Stomach (tissue), 9 donors: ENCODE results near the gene COL27A1. TPM values are rescaled to one million over a fixed set of nuclear protein-coding genes. Genes with fewer than 3 reads are reported as not detected.
A peak's percentile ranks its signal among the peaks of the same experiment; 100 is the strongest.

Source experiments
- DNase-seq, 2 donors: peaks; one replicate each; pipeline versions ENCODE4 v3.0.0 to v3.0.0-alpha.2; 2013 to 2019
- H3K27ac ChIP-seq, 5 donors: fragments of 200-600 bp in 4 of 5; sonication (generic) in 4 of 5; one replicate each; pipeline ENCODE4 v1.5.1; 2013 to 2019; ENCODE audit warnings: mild to moderate bottlenecking in 1 of 5, moderate library complexity in 1 of 5
- H3K27me3 ChIP-seq, 3 donors: fragments of 200-600 bp; sonication (generic); one replicate each; pipeline ENCODE4 v1.5.1; 2017 to 2019; ENCODE audit warnings: mixed run types in 1 of 3
- H3K36me3 ChIP-seq, 4 donors: fragments of 200-600 bp; sonication (generic); 1 replicate in 3 of 4; 2 replicates in 1 of 4; pipeline ENCODE4 v1.5.1; 2016 to 2019
- H3K4me1 ChIP-seq, 4 donors: fragments of 200-600 bp; sonication (generic); one replicate each; pipeline ENCODE4 v1.5.1; 2016 to 2019
- H3K4me3 ChIP-seq, 4 donors: fragments of 200-600 bp; sonication (generic) in 3 of 4; one replicate each; pipeline ENCODE4 v1.5.1; 2016 to 2019; ENCODE audit warnings: mild to moderate bottlenecking in 1 of 4
- H3K9me3 ChIP-seq, 4 donors: fragments of 200-600 bp; sonication (generic); one replicate each; pipeline ENCODE4 v1.5.1; 2016 to 2019
- CTCF ChIP-seq, 7 experiments: fragments of 450-650 bp in 4 of 7; fragments of 200-600 bp in 3 of 7; sonication (generic) in 3 of 7; IDR thresholded peaks; one replicate each; pipeline ENCODE4 v1.5.1; 2016 to 2019; ENCODE audit warnings: antibody characterized with exemption in 7 of 7, control low read depth in 2 of 7, mild to moderate bottlenecking in 1 of 7
- EP300 ChIP-seq: sonication (generic); formaldehyde crosslinking; IDR thresholded peaks from one replicate; pipeline ENCODE4 v1.6.1; 2017; ENCODE audit warnings: antibody characterized with exemption
- POLR2A ChIP-seq, 4 donors: fragments of 450-650 bp; IDR thresholded peaks; one replicate each; pipeline ENCODE4 v1.6.1; 2016; ENCODE audit warnings: antibody characterized with exemption in 4 of 4, control low read depth in 2 of 4, mild to moderate bottlenecking in 1 of 4, moderate library complexity in 1 of 4
- POLR2AphosphoS5 ChIP-seq, 3 donors: sonication (generic); formaldehyde crosslinking; IDR thresholded peaks; one replicate each; pipeline ENCODE4 v1.6.1; 2016; ENCODE audit warnings: antibody characterized with exemption in 3 of 3
- WGBS, 5 donors: extraction: QIAGEN DNeasy Blood & Tissue Kit in 3 of 5; methylation state at CpG; one replicate each; pipeline versions ENCODE4 v1.1.5 to v1.1.7; 2013 to 2018; 5-methylcytosine and 5-hydroxymethylcytosine counted together
- intact Hi-C: fragments of 100-400 bp; cut with DNase I; formaldehyde crosslinking; loops from one replicate; pipeline ENCODE4 v1.15.1; 2023; ENCODE audit warnings: low total_unique reads
- polyA plus RNA-seq, 3 donors: library from polyadenylated mRNA; stranded (reverse); fragments of 200-250 nt; gene quantifications; one replicate each; pipeline ENCODE4 v1.2.3, GENCODE V29; 2013
- total RNA-seq, 5 donors: library from RNA; depleted of rRNA; stranded (reverse); fragments of >200 nt; gene quantifications; one replicate each; pipeline versions ENCODE4 v1.1.0 to v1.2.3, GENCODE V29; 2014 to 2016
- donor health status: healthy with polysubstance abuse.
- donor health status: Bipolar disorder and iron deficiency.
- donor health status: healthy.

COL27A1 gene
- total and polyA plus RNA-seq, 8 donors = 2.9 to 26.3 (median 8.2) TPM

GRCh38 chr9:114117996-114118830 is 37.1 kb upstream of the COL27A1 start:
- no peaks in the 10 kb centered on the region for H3K9me3 ChIP-seq
- WGBS, 5 donors = 26 to 48% (median 36%) methylated on average over 18 to 21 of the region's 21 CpGs
- TF ChIP-seq CTCF (IDR thresholded peaks at IDR 0.05) = no peak
- TF ChIP-seq POLR2AphosphoS5 (IDR thresholded peaks at IDR 0.05) = peak in 1 of 3 donors; percentile 19
- H3K27ac ChIP-seq = peak overlapping the region; percentile 35 to 78 (median 61)
- intact Hi-C loops = no loop called here
- peak; percentile 67 to 92 for DNase-seq
- peaks cover 0 to 44% (median 0%) of the 10 kb centered on the region in 3 donors for H3K27me3 ChIP-seq
- H3K4me1 ChIP-seq = peaks cover 20 to 41% (median 31%) of the 10 kb centered on the region in 4 donors
- no peaks in the 10 kb centered on the region for H3K36me3 ChIP-seq
- no peak overlapping the region for H3K4me3 ChIP-seq

- 25 to 43% (median 37%) methylated on average over 8 to 9 of the region's 9 CpGs for WGBS, 5 donors
- peak in 1 of 2 donors; percentile 41 for DNase-seq
- H3K9me3 ChIP-seq = no peaks in the 10 kb centered on the region
- peaks cover 15 to 45% (median 30%) of the 10 kb centered on the region in 4 donors for H3K4me1 ChIP-seq
- no peak overlapping the region for H3K4me3 ChIP-seq
- TF ChIP-seq POLR2A (IDR thresholded peaks at IDR 0.05) (no peak), CTCF (IDR thresholded peaks at IDR 0.05) (no peak), EP300 (no peak), POLR2AphosphoS5 (IDR thresholded peaks at IDR 0.05) (no peak)
- no peaks in the 10 kb centered on the region for H3K36me3 ChIP-seq
- H3K27ac ChIP-seq = peak overlapping the region in 4 of 5 donors; percentile 2 to 78 (median 67)
- H3K27me3 ChIP-seq = peaks cover 0 to 35% (median 0%) of the 10 kb centered on the region in 3 donors
- intact Hi-C loops = no loop called here
Measured at GRCh38 chr9:114119242-114120191, 35.8 kb upstream of the COL27A1 start.

DNA sequence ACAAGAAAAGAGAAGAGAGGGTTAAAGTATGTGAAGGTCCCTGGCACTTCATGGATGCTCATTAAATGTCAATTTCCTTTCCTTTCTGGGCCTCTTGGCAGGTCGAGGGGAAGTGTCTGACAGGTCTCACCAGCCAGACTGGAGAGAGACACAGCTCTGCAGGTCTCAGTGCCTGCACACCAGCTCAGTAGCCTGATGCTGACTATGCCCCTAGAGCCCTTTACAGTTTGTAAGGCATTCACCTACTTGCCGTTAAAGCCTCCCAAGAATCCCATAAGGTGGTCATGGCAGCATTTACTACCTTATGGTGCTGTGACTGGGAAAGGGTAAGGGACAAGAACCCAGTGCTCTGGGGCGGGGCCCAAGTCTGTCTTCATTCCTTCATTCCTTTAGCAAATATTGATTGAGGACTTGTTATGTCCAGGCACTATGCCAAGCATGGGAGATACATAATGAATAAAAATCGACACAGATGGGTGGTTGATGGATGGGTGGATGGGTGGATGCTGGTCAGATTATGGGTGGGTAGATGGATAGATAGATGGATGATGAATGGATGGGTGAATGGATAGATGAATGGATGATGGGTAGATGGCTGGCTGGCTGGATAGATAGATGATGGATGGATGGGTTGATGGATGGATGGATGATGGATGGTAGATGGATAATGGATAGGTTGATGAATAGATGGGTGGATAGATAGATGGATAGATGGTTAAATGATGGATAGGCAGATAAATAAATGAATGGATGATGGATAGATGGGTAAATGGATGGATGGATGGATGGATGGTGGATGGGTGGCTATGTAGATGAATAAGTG is 34.9 kb upstream of the COL27A1 start:
- intact Hi-C loops = no loop called here
- 18 to 56% (median 35%) methylated on average over 4 of the region's 4 CpGs for WGBS, 5 donors
- TF ChIP-seq POLR2A (IDR thresholded peaks at IDR 0.05) = no peak
- TF ChIP-seq CTCF (IDR thresholded peaks at IDR 0.05) = no peak
- no peak for TF ChIP-seq POLR2AphosphoS5 (IDR thresholded peaks at IDR 0.05)
- no peak for TF ChIP-seq EP300
- Histone ChIP-seq H3K27ac (peak overlapping the region in 1 of 5 donors; percentile 20), H3K36me3 (no peaks in the 10 kb centered on the region), H3K27me3 (peaks cover 0 to 35% (median 0%) of the 10 kb centered on the region in 3 donors), H3K9me3 (no peaks in the 10 kb centered on the region), H3K4me3 (no peak overlapping the region), H3K4me1 (peaks cover 15 to 51% (median 30%) of the 10 kb centered on the region in 4 donors)
- no peak for DNase-seq
